ENCODE measurements around the gene RSRC1.
"Not testable (repeated sequence)": the region's sequence is repeated elsewhere in the genome, so short reads cannot be mapped to it uniquely, and the experiment has no call there.

The RSRC1 gene

GRCh38 chr3:158109295-158109803 lies 540 bp upstream of the RSRC1 start:
- no peak overlapping the region for H2BK12ac ChIP-seq (ENCODE audit: low read length in 2 of 2)
- peak overlapping the region; percentile 84 to 89 for H3K4me3 ChIP-seq (ENCODE audit: insufficient read depth in 1 of 2, low read depth in 1 of 2, low read length in 2 of 2)
- no peak overlapping the region for H2BK15ac ChIP-seq (ENCODE audit: low read depth, poor library complexity, severe bottlenecking)
- peak overlapping the region; percentile 75 for H3K4me2 ChIP-seq (ENCODE audit: low read length, poor library complexity, severe bottlenecking)
- H3K9me3 ChIP-seq (ENCODE audit: control insufficient read depth, low read length), result peaks cover 7% of the 10 kb centered on the region
- H3K14ac ChIP-seq (ENCODE audit: low read length in 2 of 2), result no peak overlapping the region
- no peak overlapping the region for H4K91ac ChIP-seq (ENCODE audit: low read length)
- H3K27ac ChIP-seq (ENCODE audit: low read length, poor library complexity, severe bottlenecking), result no peak overlapping the region
- no peak overlapping the region for H3K18ac ChIP-seq (ENCODE audit: low read depth in 1 of 2, low read length in 2 of 2)
- no peak overlapping the region for H3K23ac ChIP-seq (ENCODE audit: low read length in 2 of 2)
- H4K8ac ChIP-seq (ENCODE audit: low read length), result no peak overlapping the region
- peaks cover 5 to 40% of the 10 kb centered on the region in 2 experiments for H3K27me3 ChIP-seq (ENCODE audit: control insufficient read depth in 1 of 2, insufficient read depth in 1 of 2, low read length in 2 of 2)
- no peaks in the 10 kb centered on the region for H3K36me3 ChIP-seq (ENCODE audit: control insufficient read depth in 1 of 2, insufficient read depth in 2 of 2, low read depth in 1 of 2, low read length in 2 of 2)
- H3K4ac ChIP-seq (ENCODE audit: low read depth in 1 of 2, low read length in 2 of 2), result no peak overlapping the region
- no peak overlapping the region for H2AFZ ChIP-seq (ENCODE audit: low read depth, low read length)
- H2BK5ac ChIP-seq (ENCODE audit: low read depth, low read length, poor library complexity, severe bottlenecking), result no peak overlapping the region
- H3K79me1 ChIP-seq (replicated peaks; ENCODE audit: low read length, poor library complexity, severe bottlenecking), result peaks cover 3% of the 10 kb centered on the region
- no peak overlapping the region for H2BK120ac ChIP-seq (ENCODE audit: low read depth, low read length)
- peak overlapping the region; percentile 90 for H3K9ac ChIP-seq (ENCODE audit: low read length)
- H2AK5ac ChIP-seq (ENCODE audit: low read length, severe bottlenecking), result no peak overlapping the region
- peaks cover 18% of the 10 kb centered on the region for H3K4me1 ChIP-seq (ENCODE audit: control insufficient read depth, insufficient read depth, low read depth, low read length)
- DNase-seq, result no peak
- WGBS, result 5% methylated on average over 8 of the region's 9 CpGs

GRCh38 chr3:158110658-158111018 lies 749 bp downstream of the RSRC1 start:
- H3K4me1 ChIP-seq (ENCODE audit: control insufficient read depth, insufficient read depth, low read depth, low read length), result peaks cover 11% of the 10 kb centered on the region
- H2BK5ac ChIP-seq (ENCODE audit: low read depth, low read length, poor library complexity, severe bottlenecking), result no peak overlapping the region
- DNase-seq, result no peak
- H4K8ac ChIP-seq (ENCODE audit: low read length), result peak overlapping the region; percentile 86
- H2AK5ac ChIP-seq (ENCODE audit: low read length, severe bottlenecking), result no peak overlapping the region
- WGBS, result 13% methylated on average over 1 of the region's 4 CpGs
- no peak overlapping the region for H3K4ac ChIP-seq (ENCODE audit: low read depth in 1 of 2, low read length in 2 of 2)
- H3K27me3 ChIP-seq (ENCODE audit: control insufficient read depth in 1 of 2, insufficient read depth in 1 of 2, low read length in 2 of 2), result peaks cover 5 to 28% of the 10 kb centered on the region in 2 experiments
- no peak overlapping the region for H2BK12ac ChIP-seq (ENCODE audit: low read length in 2 of 2)
- no peaks in the 10 kb centered on the region for H3K36me3 ChIP-seq (ENCODE audit: control insufficient read depth in 1 of 2, insufficient read depth in 2 of 2, low read depth in 1 of 2, low read length in 2 of 2)
- no peak overlapping the region for H3K23ac ChIP-seq (ENCODE audit: low read length in 2 of 2)
- H3K18ac ChIP-seq (ENCODE audit: low read depth in 1 of 2, low read length in 2 of 2), result peak overlapping the region in 1 of 2 experiments; percentile 57
- H3K79me1 ChIP-seq (replicated peaks; ENCODE audit: low read length, poor library complexity, severe bottlenecking), result peaks cover 3% of the 10 kb centered on the region
- no peak overlapping the region for H2BK15ac ChIP-seq (ENCODE audit: low read depth, poor library complexity, severe bottlenecking)
- H3K4me3 ChIP-seq (ENCODE audit: insufficient read depth in 1 of 2, low read depth in 1 of 2, low read length in 2 of 2), result peak overlapping the region; percentile 84 to 89
- H3K4me2 ChIP-seq (ENCODE audit: low read length, poor library complexity, severe bottlenecking), result peak overlapping the region; percentile 51
- peak overlapping the region; percentile 21 for H2AFZ ChIP-seq (ENCODE audit: low read depth, low read length)
- H3K9me3 ChIP-seq (ENCODE audit: control insufficient read depth, low read length), result peaks cover 7% of the 10 kb centered on the region
- H3K14ac ChIP-seq (ENCODE audit: low read length in 2 of 2), result no peak overlapping the region
- H3K9ac ChIP-seq (ENCODE audit: low read length), result peak overlapping the region; percentile 90
- peak overlapping the region; percentile 24 for H3K27ac ChIP-seq (ENCODE audit: low read length, poor library complexity, severe bottlenecking)
- no peak overlapping the region for H4K91ac ChIP-seq (ENCODE audit: low read length)
- no peak overlapping the region for H2BK120ac ChIP-seq (ENCODE audit: low read depth, low read length)

GRCh38 chr3:158111861-158112260 lies 2.0 kb downstream of the RSRC1 start:
- H2BK5ac ChIP-seq (ENCODE audit: low read depth, low read length, poor library complexity, severe bottlenecking), result no peak overlapping the region
- H2BK120ac ChIP-seq (ENCODE audit: low read depth, low read length), result no peak overlapping the region
- H3K79me1 ChIP-seq (replicated peaks; ENCODE audit: low read length, poor library complexity, severe bottlenecking), result peaks cover 3% of the 10 kb centered on the region
- no peak overlapping the region for H3K4me2 ChIP-seq (ENCODE audit: low read length, poor library complexity, severe bottlenecking)
- H3K4ac ChIP-seq (ENCODE audit: low read depth in 1 of 2, low read length in 2 of 2), result no peak overlapping the region
- no peak overlapping the region for H2AK5ac ChIP-seq (ENCODE audit: low read length, severe bottlenecking)
- 27% methylated on average over 1 of the region's 2 CpGs for WGBS
- peaks cover 4% of the 10 kb centered on the region for H3K4me1 ChIP-seq (ENCODE audit: control insufficient read depth, insufficient read depth, low read depth, low read length)
- DNase-seq, result no peak
- H3K9ac ChIP-seq (ENCODE audit: low read length), result no peak overlapping the region
- no peak overlapping the region for H3K18ac ChIP-seq (ENCODE audit: low read depth in 1 of 2, low read length in 2 of 2)
- H3K4me3 ChIP-seq (ENCODE audit: insufficient read depth in 1 of 2, low read depth in 1 of 2, low read length in 2 of 2), result no peak overlapping the region
- peaks cover 7% of the 10 kb centered on the region for H3K9me3 ChIP-seq (ENCODE audit: control insufficient read depth, low read length)
- H3K27ac ChIP-seq (ENCODE audit: low read length, poor library complexity, severe bottlenecking), result no peak overlapping the region
- no peak overlapping the region for H4K8ac ChIP-seq (ENCODE audit: low read length)
- H3K36me3 ChIP-seq (ENCODE audit: control insufficient read depth in 1 of 2, insufficient read depth in 2 of 2, low read depth in 1 of 2, low read length in 2 of 2), result no peaks in the 10 kb centered on the region
- H2BK12ac ChIP-seq (ENCODE audit: low read length in 2 of 2), result no peak overlapping the region
- H3K27me3 ChIP-seq (ENCODE audit: control insufficient read depth in 1 of 2, insufficient read depth in 1 of 2, low read length in 2 of 2), result peaks cover 3 to 17% of the 10 kb centered on the region in 2 experiments
- H3K23ac ChIP-seq (ENCODE audit: low read length in 2 of 2), result no peak overlapping the region
- H4K91ac ChIP-seq (ENCODE audit: low read length), result no peak overlapping the region
- H3K14ac ChIP-seq (ENCODE audit: low read length in 2 of 2), result no peak overlapping the region
- no peak overlapping the region for H2BK15ac ChIP-seq (ENCODE audit: low read depth, poor library complexity, severe bottlenecking)
- H2AFZ ChIP-seq (ENCODE audit: low read depth, low read length), result no peak overlapping the region

- H3K27ac ChIP-seq (ENCODE audit: low read length, poor library complexity, severe bottlenecking), result not testable (repeated sequence)
Observed at GRCh38 chr3:158113595-158113994, 3.7 kb downstream of the RSRC1 start.

More at GRCh38 chr3:158113595-158113994, 3.7 kb downstream of the RSRC1 start:
- H3K27me3 ChIP-seq (ENCODE audit: control insufficient read depth in 1 of 2, insufficient read depth in 1 of 2, low read length in 2 of 2); H2AFZ ChIP-seq (ENCODE audit: low read depth, low read length); H3K9me3 ChIP-seq (ENCODE audit: control insufficient read depth, low read length); H2BK5ac ChIP-seq (ENCODE audit: low read depth, low read length, poor library complexity, severe bottlenecking); H3K18ac ChIP-seq (ENCODE audit: low read depth in 1 of 2, low read length in 2 of 2); H2BK120ac ChIP-seq (ENCODE audit: low read depth, low read length); H3K23ac ChIP-seq (ENCODE audit: low read length in 2 of 2); H3K14ac ChIP-seq (ENCODE audit: low read length in 2 of 2); H3K4ac ChIP-seq (ENCODE audit: low read depth in 1 of 2, low read length in 2 of 2); H3K9ac ChIP-seq (ENCODE audit: low read length); H2BK15ac ChIP-seq (ENCODE audit: low read depth, poor library complexity, severe bottlenecking); H3K4me2 ChIP-seq (ENCODE audit: low read length, poor library complexity, severe bottlenecking); H3K79me1 ChIP-seq (replicated peaks; ENCODE audit: low read length, poor library complexity, severe bottlenecking); H4K91ac ChIP-seq (ENCODE audit: low read length); H3K4me1 ChIP-seq (ENCODE audit: control insufficient read depth, insufficient read depth, low read depth, low read length); H3K36me3 ChIP-seq (ENCODE audit: control insufficient read depth in 1 of 2, insufficient read depth in 2 of 2, low read depth in 1 of 2, low read length in 2 of 2); H3K4me3 ChIP-seq (ENCODE audit: insufficient read depth in 1 of 2, low read depth in 1 of 2, low read length in 2 of 2); H2BK12ac ChIP-seq (ENCODE audit: low read length in 2 of 2); DNase-seq; H4K8ac ChIP-seq (ENCODE audit: low read length); H2AK5ac ChIP-seq (ENCODE audit: low read length, severe bottlenecking): not testable (repeated sequence)
- 95% methylated on average over 2 of the region's 2 CpGs for whole genome bisulfite sequencing

Measured in mesenchymal stem cell (in vitro differentiated cells and primary cell).